Endothelial cell of umbilical vein (primary cell): ENCODE results near the gene PRKCQ.

Source experiments
- CTCF ChIP-seq, 2 donors: IDR thresholded peaks; 1 replicate in 1 of 2; 2 replicates in 1 of 2; pipeline ENCODE4 v1.5.1; 2011; ENCODE audit warnings: low read length in 2 of 2, mild to moderate bottlenecking in 2 of 2, moderate library complexity in 2 of 2, control low read depth in 1 of 2, inconsistent platforms in 1 of 2, low read depth in 1 of 2; ENCODE audit not compliant: insufficient read depth in 1 of 2; ENCODE audit errors: extremely low read depth in 1 of 2
- EZH2 ChIP-seq: IDR thresholded peaks from 2 replicates; pipeline ENCODE4 v1.6.1; 2012; ENCODE audit warnings: borderline replicate concordance, low read depth, mild to moderate bottlenecking, moderate library complexity, low read length, inconsistent platforms; ENCODE audit not compliant: severe bottlenecking
- MAX ChIP-seq: IDR thresholded peaks from 2 replicates; pipeline ENCODE4 v1.6.1; 2011; ENCODE audit not compliant: insufficient read depth, insufficient read length
- MYC ChIP-seq: IDR thresholded peaks from one replicate; pipeline ENCODE4 v1.6.1; 2011; ENCODE audit warnings: mild to moderate bottlenecking, low read depth, low read length
- POLR2A ChIP-seq: IDR thresholded peaks from 2 replicates; pipeline ENCODE4 v1.6.1; 2012; ENCODE audit warnings: low read depth, mild to moderate bottlenecking, control low read depth, low read length
- POLR2AphosphoS5 ChIP-seq: IDR thresholded peaks from 2 replicates; pipeline ENCODE4 v1.6.1; 2012; ENCODE audit warnings: low read depth, mild to moderate bottlenecking, control low read depth, low read length, moderate library complexity; ENCODE audit not compliant: insufficient read depth

GRCh38 chr10:6565588-6565987 is 14.5 kb downstream of the PRKCQ start:
- TF ChIP-seq CTCF (IDR thresholded peaks at IDR 0.05; ENCODE audit: extremely low read depth in 1 of 2, insufficient read depth in 1 of 2, low read depth in 1 of 2, low read length in 2 of 2) (no peak), POLR2A (no peak), MAX (no peak), POLR2AphosphoS5 (no peak), EZH2 (no peak), MYC (no peak)
